CMK (cell line): ENCODE results near the gene OTX1.
"Not testable (repeated sequence)": the region's sequence is repeated elsewhere in the genome, so short reads cannot be mapped to it uniquely, and the experiment has no call there.

ENCODE experiments used
- DNase-seq: peaks from one replicate; pipeline ENCODE4 v3.0.0-alpha.2; 2010; ENCODE audit warnings: low read depth

The OTX1 gene

DNA sequence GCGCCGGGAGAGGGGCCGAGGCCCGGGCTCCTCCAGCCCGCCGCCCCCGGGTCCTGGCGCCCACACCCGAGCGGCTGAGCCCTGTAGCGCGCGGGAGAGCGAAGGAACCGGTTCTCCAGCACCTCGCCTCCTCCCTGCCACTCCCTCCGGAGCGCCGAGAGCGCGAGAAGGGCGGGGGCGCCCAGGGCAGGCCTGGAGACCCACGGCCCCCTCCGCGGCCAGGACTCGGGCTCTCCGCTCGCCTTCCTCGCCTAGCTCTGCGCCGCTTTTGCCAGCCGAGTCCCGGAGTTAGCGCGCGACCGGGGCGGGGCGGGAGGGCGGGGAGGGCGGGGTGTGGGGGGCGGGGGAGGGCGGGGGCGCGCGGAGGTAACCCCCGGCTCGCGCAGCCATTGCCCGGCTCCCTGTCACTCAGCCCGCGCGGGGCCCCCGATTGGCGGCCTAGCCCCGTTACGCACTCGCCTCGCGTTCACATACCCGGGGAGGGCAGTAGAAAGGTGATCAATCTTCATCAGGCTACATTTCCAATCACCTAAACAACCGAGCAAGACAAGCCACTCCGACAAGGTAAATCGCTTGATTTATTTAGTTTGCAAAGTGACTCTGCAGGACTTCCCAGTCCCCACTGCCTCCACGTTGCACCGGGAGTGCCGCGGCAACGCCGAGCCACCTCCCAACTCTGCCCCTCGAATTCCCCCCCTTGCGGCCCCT, at the start of gene OTX1:
Gene OTX1, plus strand, starts transcription at position 497 of the 708 bp plus-strand sequence. CDS start 2,161 bp downstream, outside the sequence.
- DNase-seq, result peak; percentile 42

DNA sequence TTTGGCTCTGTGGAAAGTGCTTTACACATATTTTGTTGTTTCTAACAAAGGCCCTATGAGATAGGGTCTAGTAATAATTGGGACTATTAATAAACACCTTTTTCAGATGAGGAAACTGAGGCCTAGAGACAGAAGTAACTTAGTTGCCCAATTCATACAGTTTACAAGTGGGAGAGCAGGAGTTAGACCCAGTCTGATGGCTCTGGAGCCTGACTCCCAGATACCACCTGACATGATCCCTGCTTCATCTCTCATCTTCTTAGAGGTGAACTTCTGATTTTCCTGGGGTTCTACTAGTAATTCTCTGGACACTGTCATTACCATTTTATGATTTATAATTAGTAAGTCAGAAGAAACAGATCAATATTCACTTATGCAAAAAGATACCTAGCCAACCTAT, 49.1 kb upstream of the OTX1 start:
- no peak for DNase-seq

DNA sequence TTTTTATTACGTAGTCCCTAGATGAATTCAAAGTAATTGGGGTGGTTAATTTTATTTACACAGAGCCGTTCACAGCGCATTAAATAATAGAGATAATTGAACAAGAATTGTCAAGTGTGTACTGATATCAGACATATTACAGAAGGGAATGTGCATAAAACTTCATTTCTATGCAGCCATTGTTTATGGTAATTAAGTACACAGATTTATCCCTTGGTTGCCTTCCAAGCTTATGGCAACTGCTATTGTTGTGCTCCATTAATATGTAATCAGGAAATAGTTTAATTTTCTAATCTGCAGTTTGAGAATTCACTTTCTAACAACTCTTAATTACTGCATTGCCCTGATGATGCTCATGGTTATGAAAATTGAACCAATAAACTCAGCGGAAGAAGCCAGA, 47.3 kb upstream of the OTX1 start:
- no peak for DNase-seq

DNA sequence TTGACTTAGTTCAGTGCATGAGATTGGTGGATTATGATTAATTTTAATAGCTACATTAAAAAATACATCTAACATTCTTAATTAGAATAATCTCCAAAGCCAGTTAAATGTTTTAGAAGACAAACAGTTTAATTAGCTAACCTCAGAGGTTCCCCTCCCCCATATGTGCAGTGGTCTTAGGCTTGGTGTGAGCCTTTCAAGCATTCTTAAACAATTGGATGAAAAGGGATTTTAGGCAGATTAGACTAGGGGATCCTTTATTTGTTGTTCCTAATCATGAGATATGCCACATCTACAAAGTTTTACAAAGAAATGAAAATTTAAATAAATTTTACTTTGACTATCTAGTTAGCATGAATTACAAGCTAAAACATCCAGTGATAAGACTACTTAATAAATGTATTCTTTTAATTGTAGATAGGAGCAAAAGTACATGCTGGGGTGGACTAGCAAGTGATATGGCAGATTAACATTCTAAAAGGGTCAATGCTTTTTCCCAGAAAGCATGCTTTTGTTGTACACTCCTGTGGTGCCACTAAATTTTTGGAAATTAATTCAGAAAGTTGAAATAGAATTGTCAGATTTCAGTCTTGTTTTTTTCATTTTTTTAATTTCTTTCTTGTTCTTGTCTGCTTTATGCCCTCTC, 42.7 kb upstream of the OTX1 start:
- DNase-seq, result no peak

DNA sequence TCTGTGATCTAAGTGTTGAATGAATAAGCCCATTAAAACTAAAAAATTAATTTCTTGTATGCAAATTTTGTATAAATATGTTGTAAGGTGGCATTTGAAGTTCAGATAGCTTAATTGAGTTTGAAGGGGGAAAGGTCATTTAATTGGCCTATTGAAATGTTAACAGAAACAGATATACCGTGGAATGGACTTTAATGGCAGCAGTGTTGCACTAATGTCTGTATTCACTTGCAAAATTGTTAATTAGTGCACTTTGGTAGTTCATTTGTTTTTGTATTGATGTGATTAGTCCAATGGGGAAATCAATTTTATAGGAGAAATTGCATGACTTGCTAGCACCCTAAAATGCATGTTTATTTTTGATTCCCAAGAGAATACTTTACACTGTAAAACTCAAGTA, 41.8 kb upstream of the OTX1 start:
- DNase-seq, result no peak

DNA sequence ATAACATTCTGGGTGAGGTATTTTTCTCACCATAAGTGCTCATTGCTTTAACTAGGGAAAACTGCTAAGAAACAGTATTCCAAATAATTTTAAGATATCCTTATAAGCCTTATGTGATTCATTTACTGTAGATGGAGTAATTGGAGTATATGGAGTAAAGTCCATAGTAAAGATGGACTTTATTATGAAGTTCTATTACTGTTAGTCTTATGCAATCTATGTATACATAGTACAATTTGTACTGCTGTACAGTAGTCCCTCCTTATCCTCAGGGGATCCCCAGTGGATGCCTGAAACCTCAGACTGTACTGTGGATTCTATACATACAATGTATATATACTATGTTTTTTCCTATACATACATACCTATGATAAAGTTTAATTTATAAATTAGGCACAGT, 41.1 kb upstream of the OTX1 start:
- DNase-seq, result no peak

DNA sequence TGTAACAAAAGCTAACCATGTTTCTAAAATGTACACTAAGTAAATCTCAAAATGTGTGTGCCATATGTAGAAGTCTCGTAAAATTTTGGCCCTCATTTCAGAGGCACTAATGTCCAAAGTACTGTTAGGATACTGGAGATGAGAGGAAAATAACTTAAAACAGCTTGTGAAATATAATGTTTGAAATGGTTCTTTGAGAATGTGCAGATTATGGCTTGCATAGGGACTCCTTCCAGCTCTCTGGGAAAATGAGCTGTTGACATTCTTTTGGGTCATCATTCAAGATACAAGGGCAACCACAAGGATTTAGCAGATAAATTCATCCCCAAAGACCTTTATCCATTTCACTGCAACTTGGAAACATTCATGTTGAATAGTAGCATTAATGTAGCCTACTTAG, 38.1 kb upstream of the OTX1 start:
- no peak for DNase-seq

DNA sequence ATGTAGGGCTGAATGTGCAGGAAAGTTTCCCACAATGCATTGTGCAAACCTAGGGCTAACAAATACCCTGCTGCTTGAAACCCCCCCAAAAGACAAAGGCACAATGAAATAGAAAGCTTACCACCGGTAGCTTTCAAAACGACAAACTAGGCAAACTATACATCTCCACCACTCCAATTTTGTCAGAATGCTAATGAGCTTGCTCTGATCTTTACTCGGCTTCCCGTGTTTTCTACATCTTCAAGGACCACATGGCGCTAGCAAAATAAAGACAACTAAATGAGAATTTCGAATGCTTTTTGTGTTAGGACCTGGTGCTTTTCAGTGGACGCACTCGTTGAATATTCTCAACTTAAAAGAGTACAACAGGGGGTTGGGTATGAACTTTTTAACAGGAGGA, 37.2 kb upstream of the OTX1 start:
- no peak for DNase-seq

DNA sequence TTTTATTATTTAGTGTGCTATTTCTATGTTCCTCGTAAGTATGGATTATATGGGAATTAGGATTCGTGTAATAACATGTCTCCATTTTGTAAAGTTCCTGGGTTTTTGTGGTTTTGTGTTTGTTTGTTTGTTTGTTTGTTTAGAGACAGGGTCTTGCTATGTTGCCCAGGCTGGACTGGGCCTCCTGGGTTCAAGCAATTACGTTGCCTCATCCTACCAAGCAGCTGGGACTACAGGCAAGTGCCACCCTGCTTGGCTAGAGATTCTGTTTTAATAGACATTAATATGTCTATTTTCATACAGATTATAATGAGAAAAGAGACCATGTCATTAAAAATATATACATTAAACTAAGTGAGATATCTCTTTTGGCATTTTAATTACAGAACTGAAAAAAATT, 35.2 kb upstream of the OTX1 start:
- DNase-seq, result no peak

DNA sequence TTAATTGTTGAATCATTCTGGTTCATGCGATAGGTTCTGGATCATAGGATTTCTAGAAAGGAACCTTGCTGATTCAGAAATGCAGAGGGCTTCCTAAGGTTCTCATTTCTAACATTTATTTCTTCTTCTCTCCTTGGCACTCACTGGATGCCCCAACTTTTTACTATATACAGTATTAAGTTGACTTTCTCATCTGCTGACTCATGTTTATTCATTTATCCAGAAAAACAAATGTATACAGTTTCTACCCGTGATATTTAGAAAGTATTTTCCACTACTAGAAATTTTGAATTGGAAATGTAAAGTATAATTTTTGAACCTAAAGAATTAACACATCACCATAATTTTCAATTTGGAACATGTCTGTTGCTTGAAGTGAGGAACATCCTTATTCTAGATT, 32.2 kb upstream of the OTX1 start:
- no peak for DNase-seq

DNA sequence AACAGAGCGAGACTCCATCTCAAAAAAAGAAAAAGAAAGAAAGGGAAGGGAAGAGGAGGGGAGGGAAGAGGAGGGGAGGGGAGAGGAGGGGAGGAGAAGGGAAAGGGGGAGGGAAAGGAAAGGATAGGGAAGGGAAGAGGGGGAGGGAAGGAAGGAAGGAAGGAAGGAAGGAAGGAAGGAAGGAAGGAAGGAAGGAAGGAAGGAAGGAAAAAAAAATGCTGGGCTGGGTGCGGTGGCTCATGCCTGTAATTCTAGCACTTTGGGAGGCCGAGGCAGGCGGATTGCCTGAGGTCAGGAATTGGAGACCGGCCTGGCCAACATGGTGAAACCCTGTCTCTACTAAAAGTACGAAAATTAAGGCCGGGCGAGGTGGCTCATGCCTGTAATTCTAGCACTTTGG, 30.9 kb upstream of the OTX1 start:
- DNase-seq, result not testable (repeated sequence)

DNA sequence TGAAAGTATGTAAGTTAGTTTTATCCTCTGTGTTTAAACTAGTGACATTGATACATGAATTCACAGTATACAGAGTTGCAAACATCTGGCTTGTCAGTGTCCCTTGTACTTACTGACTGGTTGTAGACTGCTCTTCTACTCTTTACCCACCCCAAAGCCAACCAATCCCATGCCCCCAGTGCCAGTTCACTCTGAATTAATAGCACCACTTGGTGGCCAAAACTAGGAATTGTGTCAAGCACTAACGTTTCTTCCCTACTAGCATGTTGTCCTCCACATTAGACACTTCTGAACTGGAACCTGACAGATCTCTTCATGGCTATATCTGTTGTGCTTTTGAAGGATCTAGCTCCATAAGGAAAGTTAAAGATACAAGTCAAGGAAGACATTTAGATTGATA, 27.2 kb upstream of the OTX1 start:
- peak; percentile 32 for DNase-seq

DNA sequence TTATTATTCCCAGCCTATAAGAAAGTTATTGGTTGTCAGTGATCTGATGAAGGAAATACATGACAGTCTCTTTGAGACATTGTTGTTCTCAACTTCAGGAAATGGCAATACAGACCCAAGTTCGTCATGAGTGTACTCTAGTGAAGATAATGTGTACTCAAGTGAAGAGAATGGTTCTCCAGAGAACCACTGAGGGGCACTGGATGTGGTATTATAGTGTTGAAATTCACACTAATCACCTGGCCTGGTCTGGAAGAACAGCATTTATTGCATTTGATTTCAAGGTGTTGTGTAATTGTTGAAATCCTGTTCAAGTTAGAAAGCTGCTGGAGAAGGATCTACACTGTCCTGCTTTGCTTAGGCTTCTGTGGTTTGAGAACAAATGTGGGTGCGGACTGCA, 23.4 kb upstream of the OTX1 start:
- DNase-seq, result no peak

DNA sequence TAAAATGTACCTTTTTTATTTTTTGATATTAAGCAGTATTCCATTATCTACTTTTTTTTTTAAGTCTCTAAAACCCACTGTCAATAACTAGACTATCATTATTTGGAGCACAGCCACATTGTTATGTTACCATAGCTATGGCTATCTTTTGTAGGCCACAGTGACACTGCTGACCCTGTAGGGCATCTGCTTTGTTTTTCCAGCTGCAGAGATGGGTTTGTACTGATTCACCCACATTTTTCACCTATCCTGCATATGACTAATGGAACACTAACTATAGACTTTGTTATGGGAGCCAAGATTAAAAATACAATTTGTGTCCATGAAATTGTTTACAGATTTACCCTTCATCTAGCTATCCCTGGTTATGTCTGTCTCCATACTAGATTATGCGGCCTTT, 21.6 kb upstream of the OTX1 start:
- DNase-seq, result no peak

DNA sequence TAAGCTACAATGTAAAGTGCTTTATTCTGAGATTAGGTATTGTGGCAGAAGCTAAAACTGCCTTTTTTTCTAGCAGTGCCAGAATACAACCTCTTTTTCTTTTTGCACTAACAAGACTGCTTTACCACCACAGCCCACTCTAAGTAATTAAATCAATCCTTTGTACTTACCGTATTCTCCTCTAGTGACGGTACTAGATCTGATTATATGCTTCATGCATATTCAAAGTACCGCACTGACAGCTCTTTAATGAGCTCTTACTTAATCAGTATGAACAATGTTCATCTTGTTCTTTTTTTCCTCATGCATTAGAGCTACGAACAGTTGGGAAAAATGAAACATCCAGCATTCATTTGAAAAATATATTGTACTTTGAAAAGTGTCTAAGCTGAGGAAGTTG, 16.1 kb upstream of the OTX1 start:
- DNase-seq, result no peak

DNA sequence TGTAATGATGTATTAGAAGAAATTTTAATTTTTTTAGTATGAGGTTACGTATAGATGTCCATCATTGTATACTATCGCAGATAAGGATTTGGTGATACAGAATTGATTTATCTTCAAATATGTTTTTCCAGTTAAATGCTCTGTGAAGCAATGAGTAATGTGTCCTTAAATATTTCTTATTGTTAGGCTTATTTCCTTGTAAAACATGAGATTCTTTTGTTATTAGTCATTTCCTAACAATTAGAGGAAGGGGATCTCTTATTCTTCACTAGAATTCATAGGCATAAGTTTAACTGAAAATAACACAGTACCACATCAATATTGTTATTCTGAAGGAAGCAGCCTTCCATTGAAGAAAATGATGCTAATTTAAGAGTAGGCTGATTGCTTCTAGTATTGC, 15.5 kb upstream of the OTX1 start:
- DNase-seq, result no peak

DNA sequence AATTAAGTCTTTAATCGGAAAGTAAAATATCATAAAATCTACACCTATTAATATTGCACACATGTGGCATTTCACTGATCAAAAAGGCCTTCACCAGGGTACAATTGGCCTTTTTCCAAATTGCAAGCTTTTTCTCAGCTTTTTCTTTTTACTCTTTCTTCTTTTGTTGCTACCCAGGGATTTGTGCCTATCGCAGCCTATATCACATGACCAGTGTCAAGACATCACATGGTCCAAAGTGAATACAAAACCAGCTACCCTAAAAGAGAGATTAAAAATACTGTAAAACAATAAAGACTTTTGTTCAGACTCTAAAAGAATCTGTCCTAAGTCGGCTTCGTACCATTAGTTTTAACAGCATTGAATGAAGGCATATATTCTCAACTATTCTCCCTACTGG, 15.0 kb upstream of the OTX1 start:
- DNase-seq, result no peak

DNA sequence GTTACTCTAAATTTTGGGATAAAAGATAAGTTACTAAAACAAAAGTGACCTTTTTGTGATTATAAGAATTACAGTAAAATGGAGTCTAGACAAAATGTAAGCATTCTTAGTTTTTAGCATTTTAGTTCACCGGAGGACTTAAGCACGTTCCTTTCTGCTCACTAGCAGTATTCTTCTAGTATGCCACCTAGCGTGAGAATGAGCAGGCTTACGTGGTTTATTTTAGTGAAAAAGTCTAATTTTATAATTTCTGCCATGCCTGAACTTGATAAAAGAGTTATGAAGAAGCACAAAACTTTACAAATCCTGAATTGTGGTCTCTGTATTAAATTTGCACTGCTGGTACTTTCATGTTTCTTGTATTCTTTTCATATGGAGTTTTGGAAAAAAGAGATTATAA, 12.6 kb upstream of the OTX1 start:
- DNase-seq, result no peak

DNA sequence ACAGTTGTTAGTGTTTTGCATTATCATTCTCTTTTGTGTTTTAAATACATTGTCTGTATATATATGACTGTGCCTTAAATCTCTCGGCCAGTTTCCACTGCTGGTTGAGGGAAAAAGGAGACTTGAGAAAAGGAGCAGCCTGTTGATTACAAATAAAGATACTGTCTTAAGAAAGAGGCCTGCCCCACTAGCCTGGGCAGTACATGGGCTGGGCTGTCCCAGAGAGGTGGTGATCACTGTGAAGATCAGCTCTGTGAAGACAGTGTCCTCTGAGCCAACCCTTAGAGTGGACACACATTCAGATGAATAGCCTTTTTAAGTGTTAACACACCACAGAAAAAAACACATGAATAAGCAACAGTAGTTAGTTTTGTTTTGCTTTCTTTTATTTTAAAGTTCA, 10.0 kb upstream of the OTX1 start:
- DNase-seq, result no peak

DNA sequence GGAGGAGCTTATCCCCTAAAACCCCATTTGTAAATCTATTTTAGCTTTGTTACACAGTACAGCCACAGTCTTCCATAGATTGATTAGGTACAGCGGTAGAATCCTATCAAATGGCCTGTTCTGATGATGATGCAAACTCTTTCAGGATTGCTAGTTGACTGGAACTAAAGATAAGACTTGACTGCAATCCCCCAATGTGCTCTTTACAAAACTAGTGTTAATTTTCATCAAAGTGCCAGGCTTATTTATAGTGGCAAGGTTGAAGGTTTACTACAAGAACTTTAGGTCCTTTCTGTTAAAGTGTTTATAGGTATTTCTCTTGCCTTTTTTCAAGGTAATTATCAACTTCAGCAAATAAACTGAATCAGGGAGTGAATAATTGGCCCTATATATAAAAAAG, 9.0 kb upstream of the OTX1 start:
- DNase-seq, result no peak

DNA sequence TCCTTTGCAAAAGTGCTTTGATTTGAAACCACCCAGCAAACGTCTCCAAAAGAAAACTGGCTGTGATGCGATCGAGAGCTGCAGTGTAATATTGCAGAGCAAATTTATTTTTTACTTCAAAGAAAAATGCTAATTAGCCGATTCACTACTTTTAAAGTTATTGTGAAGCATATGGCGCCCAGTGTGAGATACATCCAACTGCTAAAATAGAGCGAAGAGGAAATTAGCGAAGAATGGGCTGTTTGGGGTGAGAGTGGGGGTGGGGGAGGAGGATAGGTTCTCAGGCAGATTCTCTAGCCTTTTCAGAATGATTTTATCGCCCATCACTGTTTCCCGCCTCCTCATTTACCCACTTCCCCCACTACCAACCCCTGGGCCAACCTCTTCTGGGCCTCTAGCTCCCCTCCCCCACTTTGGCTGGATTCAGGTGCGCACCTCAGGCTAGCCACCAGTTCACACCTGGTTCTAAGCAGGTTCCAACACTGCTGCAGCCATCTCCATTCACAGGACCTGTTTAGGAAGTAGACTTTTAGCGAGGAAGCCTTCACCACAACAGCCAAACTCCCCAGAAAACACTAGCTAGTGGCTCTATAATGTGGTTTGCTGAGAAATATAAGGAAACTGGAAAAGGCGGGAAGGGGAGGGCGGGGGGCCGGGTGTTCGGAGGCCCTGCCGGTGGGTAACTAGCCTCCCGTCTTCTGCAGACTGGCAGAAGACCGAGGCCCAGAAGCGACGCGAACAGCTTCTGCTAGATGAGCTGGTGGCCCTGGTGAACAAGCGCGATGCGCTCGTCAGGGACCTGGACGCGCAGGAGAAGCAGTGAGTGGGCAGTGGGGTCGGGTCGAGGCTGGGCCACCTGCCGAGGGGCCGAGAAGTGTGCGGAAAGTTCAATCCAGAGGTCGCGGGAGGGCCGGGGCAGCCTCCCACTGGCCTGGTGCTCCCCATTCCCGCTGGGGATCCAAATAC, 6.0 kb upstream of the OTX1 start:
- no peak for DNase-seq

DNA sequence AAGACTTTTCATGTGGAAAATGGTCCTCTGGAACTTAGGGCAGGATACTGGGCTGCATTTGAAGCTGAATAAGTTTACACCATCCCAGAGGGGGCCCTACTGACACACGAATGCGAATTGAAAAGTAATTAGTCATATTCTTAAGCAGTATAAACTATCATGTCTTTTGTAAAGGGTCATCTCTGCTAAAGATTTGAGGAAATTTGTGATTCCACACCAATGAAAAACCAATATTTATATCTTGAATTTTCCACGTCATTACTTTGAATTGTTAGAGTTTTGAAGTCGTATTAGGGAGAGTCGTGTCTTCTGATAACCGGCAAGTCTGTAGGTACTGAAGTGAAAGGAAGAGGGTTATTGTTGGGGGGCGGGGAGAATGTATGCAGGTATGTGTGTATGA, 4.1 kb upstream of the OTX1 start:
- DNase-seq, result no peak

DNA sequence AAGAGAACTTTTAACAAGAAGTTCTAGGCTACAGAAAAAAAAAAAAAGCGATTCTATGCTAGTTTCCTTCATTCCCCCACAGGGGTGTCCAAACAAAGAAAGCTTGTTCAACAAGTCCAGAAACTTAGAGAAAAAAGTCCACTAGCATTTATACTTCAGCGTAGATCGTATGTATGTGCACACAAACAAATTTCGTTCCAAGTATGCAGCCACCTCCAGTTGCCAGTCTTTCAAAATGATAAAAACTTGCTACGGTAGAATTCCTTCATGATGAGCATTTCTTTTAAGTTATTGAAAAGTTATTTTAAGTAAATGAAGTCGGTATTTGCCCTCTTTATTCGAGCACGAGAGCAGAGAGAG, 3.7 kb upstream of the OTX1 start:
- DNase-seq, result no peak
